Thyroid gland (tissue), 4 donors: ENCODE results near the gene SLC29A3. TPM values are rescaled to one million over a fixed set of nuclear protein-coding genes. Genes with fewer than 3 reads are reported as not detected.
A peak's percentile ranks its signal among the peaks of the same experiment; 100 is the strongest.

Experiments used
- DNase-seq, 2 donors: peaks; one replicate each; pipeline ENCODE4 v3.0.0-alpha.2; 2019
- H3K27ac ChIP-seq, 3 donors: fragments of 200-600 bp; sonication (generic); 1 replicate in 2 of 3; 2 replicates in 1 of 3; pipeline ENCODE4 v1.5.1; 2016 to 2019; ENCODE audit warnings: mild to moderate bottlenecking in 1 of 3, moderate library complexity in 1 of 3
- H3K27me3 ChIP-seq: fragments of 200-600 bp; sonication (generic); one replicate; pipeline ENCODE4 v1.5.1; 2019
- H3K36me3 ChIP-seq, 2 donors: fragments of 200-600 bp; sonication (generic); one replicate each; pipeline ENCODE4 v1.5.1; 2016 to 2019
- H3K4me1 ChIP-seq, 2 donors: fragments of 200-600 bp; sonication (generic); one replicate each; pipeline ENCODE4 v1.5.1; 2017 to 2019
- H3K4me3 ChIP-seq, 3 donors: fragments of 200-600 bp; sonication (generic); replicated peaks in 1 of 3; 1 replicate in 2 of 3; 2 replicates in 1 of 3; pipeline ENCODE4 v1.5.1; 2016; ENCODE audit warnings: mild to moderate bottlenecking in 1 of 3
- H3K9me3 ChIP-seq: fragments of 200-600 bp; sonication (generic); one replicate; pipeline ENCODE4 v1.5.1; 2017
- CTCF ChIP-seq, 6 experiments: fragments of 200-600 bp in 3 of 6; fragments of 450-650 bp in 3 of 6; sonication (generic) in 3 of 6; IDR thresholded peaks; one replicate each; pipeline ENCODE4 v1.5.1; 2016 to 2019; ENCODE audit warnings: antibody characterized with exemption in 6 of 6, mild to moderate bottlenecking in 2 of 6, inconsistent platforms in 1 of 6, moderate library complexity in 1 of 6
- POLR2A ChIP-seq, 2 donors: fragments of 450-650 bp; IDR thresholded peaks; one replicate each; pipeline ENCODE4 v1.6.1; 2017; ENCODE audit warnings: antibody characterized with exemption in 2 of 2, mild to moderate bottlenecking in 2 of 2, moderate library complexity in 1 of 2
- WGBS, 2 donors: methylation state at CpG; one replicate each; pipeline ENCODE4 v1.1.5; 2017; 5-methylcytosine and 5-hydroxymethylcytosine counted together
- intact Hi-C: fragments of 100-400 bp; cut with DNase I; formaldehyde crosslinking; loops from one replicate; pipeline ENCODE4 v1.15.1; 2023
- total RNA-seq, 4 donors: library from RNA; depleted of rRNA; stranded (reverse); fragments of >200 nt; gene quantifications; one replicate each; pipeline ENCODE4 v1.2.3, GENCODE V29; 2016

The SLC29A3 gene
- total RNA-seq, 4 donors from 2014 or later = 5.1 to 8.2 (median 6.7) TPM

- TF ChIP-seq POLR2A (IDR thresholded peaks at IDR 0.05) = no peak
- TF ChIP-seq CTCF (IDR thresholded peaks at IDR 0.05) = no peak
- intact Hi-C loops = no loop called here
- Histone ChIP-seq H3K4me3 (no peak overlapping the region), H3K36me3 (peaks cover 0 to 5% of the 10 kb centered on the region in 2 donors), H3K9me3 (no peaks in the 10 kb centered on the region), H3K27me3 (no peaks in the 10 kb centered on the region), H3K4me1 (peaks cover 0 to 12% of the 10 kb centered on the region in 2 donors), H3K27ac (no peak overlapping the region)
- DNase-seq = no peak
- WGBS, 2 donors = 93 to 96% methylated on average over 2 of the region's 2 CpGs
Observed at GRCh38 chr10:71360735-71361134, 41.7 kb downstream of the SLC29A3 start.

- 99 to 100% methylated on average over 7 of the region's 7 CpGs for WGBS, 2 donors
- no peaks in the 10 kb centered on the region for H3K9me3 ChIP-seq
- no peak overlapping the region for H3K27ac ChIP-seq
- DNase-seq = no peak
- H3K4me1 ChIP-seq = peaks cover 0 to 12% of the 10 kb centered on the region in 2 donors
- peaks cover 0 to 5% of the 10 kb centered on the region in 2 donors for H3K36me3 ChIP-seq
- intact Hi-C loops = no loop called here
- TF ChIP-seq CTCF (IDR thresholded peaks at IDR 0.05) = no peak
- TF ChIP-seq POLR2A (IDR thresholded peaks at IDR 0.05) = no peak
- H3K27me3 ChIP-seq = no peaks in the 10 kb centered on the region
- H3K4me3 ChIP-seq = no peak overlapping the region
Observed at GRCh38 chr10:71361581-71361980, 42.5 kb downstream of the SLC29A3 start.

- no peaks in the 10 kb centered on the region for H3K9me3 ChIP-seq
- 96 to 97% methylated on average over 16 of the region's 16 CpGs for WGBS, 2 donors
- H3K27ac ChIP-seq = no peak overlapping the region
- peaks cover 0 to 12% of the 10 kb centered on the region in 2 donors for H3K4me1 ChIP-seq
- no peak overlapping the region for H3K4me3 ChIP-seq
- no peaks in the 10 kb centered on the region for H3K27me3 ChIP-seq
- DNase-seq = no peak
- peaks cover 0 to 5% of the 10 kb centered on the region in 2 donors for H3K36me3 ChIP-seq
- intact Hi-C loops = no loop called here
- TF ChIP-seq CTCF (IDR thresholded peaks at IDR 0.05) = no peak
- TF ChIP-seq POLR2A (IDR thresholded peaks at IDR 0.05) = no peak
Observed at GRCh38 chr10:71362141-71362540, 43.1 kb downstream of the SLC29A3 start.

- H3K36me3 ChIP-seq = no peaks in the 10 kb centered on the region
- H3K9me3 ChIP-seq = no peaks in the 10 kb centered on the region
- H3K4me1 ChIP-seq = peaks cover 0 to 12% of the 10 kb centered on the region in 2 donors
- no peaks in the 10 kb centered on the region for H3K27me3 ChIP-seq
- TF ChIP-seq POLR2A (IDR thresholded peaks at IDR 0.05) = no peak
- no peak for TF ChIP-seq CTCF (IDR thresholded peaks at IDR 0.05)
- H3K4me3 ChIP-seq = no peak overlapping the region
- H3K27ac ChIP-seq = peak overlapping the region in 1 of 3 donors; percentile 46
- DNase-seq = peak; percentile 65
- intact Hi-C loops = no loop called here
Observed at GRCh38 chr10:71363936-71364335, 44.9 kb downstream of the SLC29A3 start.

- Histone ChIP-seq H3K27me3 (no peaks in the 10 kb centered on the region), H3K9me3 (no peaks in the 10 kb centered on the region), H3K4me3 (no peak overlapping the region), H3K27ac (no peak overlapping the region), H3K4me1 (peaks cover 0 to 12% of the 10 kb centered on the region in 2 donors), H3K36me3 (no peaks in the 10 kb centered on the region)
- WGBS, 2 donors = 34 to 43% methylated on average over 6 of the region's 6 CpGs
- peak; percentile 67 to 73 for DNase-seq
- TF ChIP-seq POLR2A (IDR thresholded peaks at IDR 0.05) (no peak), CTCF (IDR thresholded peaks at IDR 0.05) (no peak)
- intact Hi-C loops = loop anchor here (5.0 kb wide), 1 partner anchor 38 kb away; no protein-coding TSS in a partner anchor
Observed at GRCh38 chr10:71365366-71365765, 46.3 kb downstream of the SLC29A3 start.
